Stomach (tissue), 4 donors: ENCODE results near the gene TM9SF2.

Experiments used
- CTCF ChIP-seq, 7 experiments: fragments of 450-650 bp in 4 of 7; fragments of 200-600 bp in 3 of 7; sonication (generic) in 3 of 7; IDR thresholded peaks; one replicate each; pipeline ENCODE4 v1.5.1; 2016 to 2019; ENCODE audit warnings: antibody characterized with exemption in 7 of 7, control low read depth in 2 of 7, mild to moderate bottlenecking in 1 of 7
- POLR2A ChIP-seq, 4 donors: fragments of 450-650 bp; IDR thresholded peaks; one replicate each; pipeline ENCODE4 v1.6.1; 2016; ENCODE audit warnings: antibody characterized with exemption in 4 of 4, control low read depth in 2 of 4, mild to moderate bottlenecking in 1 of 4, moderate library complexity in 1 of 4

GRCh38 chr13:99587021-99587420 lies 85.7 kb downstream of the TM9SF2 start:
- no peak for TF ChIP-seq POLR2A (IDR thresholded peaks at IDR 0.05)
- no peak for TF ChIP-seq CTCF (IDR thresholded peaks at IDR 0.05)
